Astrocyte (in vitro differentiated cells and primary cell): Measurements from ENCODE around the gene NT5C1B. TPM values are rescaled to one million over a fixed set of nuclear protein-coding genes. Genes with fewer than 3 reads are reported as not detected.
A peak's percentile ranks its signal among the peaks of the same experiment; 100 is the strongest.

Experiments
- DNase-seq: peaks from one replicate; pipeline ENCODE4 v3.0.0-alpha.2; 2010; ENCODE audit warnings: low read depth
- FAIRE-seq: peaks from 2 replicates; lab custom pipeline; 2011; peaks lifted over from hg19 to GRCh38; lab: Jason Lieb, UNC
- H2AFZ ChIP-seq: 2 replicates; pipeline ENCODE4 v1.6.0; 2012; ENCODE audit warnings: low read depth, low read length, inconsistent platforms
- H3K27ac ChIP-seq: 2 replicates; pipeline ENCODE4 v1.5.1; 2011; ENCODE audit warnings: low read depth, low read length, inconsistent platforms
- H3K27me3 ChIP-seq: 2 replicates; pipeline ENCODE4 v1.6.0; 2011; ENCODE audit warnings: low read length, inconsistent platforms; ENCODE audit not compliant: insufficient read depth
- H3K36me3 ChIP-seq: 2 replicates; pipeline ENCODE4 v1.5.1; 2011; ENCODE audit warnings: low read length, inconsistent platforms; ENCODE audit not compliant: insufficient read depth
- H3K4me1 ChIP-seq: 2 replicates; pipeline ENCODE4 v1.5.1; 2011; ENCODE audit warnings: low read length, inconsistent platforms; ENCODE audit not compliant: insufficient read depth
- H3K4me2 ChIP-seq: 2 replicates; pipeline ENCODE4 v1.6.0; 2012; ENCODE audit warnings: low read length, inconsistent platforms
- H3K4me3 ChIP-seq: 2 replicates; pipeline ENCODE4 v1.5.1; 2011; ENCODE audit warnings: low read depth, mild to moderate bottlenecking, low read length, inconsistent platforms; ENCODE audit not compliant: insufficient read depth
- H3K79me2 ChIP-seq: 2 replicates; pipeline ENCODE4 v1.6.0; 2012; ENCODE audit warnings: mild to moderate bottlenecking, low read length, inconsistent platforms; ENCODE audit not compliant: insufficient read depth
- H3K9ac ChIP-seq: 2 replicates; pipeline ENCODE4 v1.6.0; 2012; ENCODE audit warnings: mild to moderate bottlenecking, low read length, inconsistent platforms
- H3K9me3 ChIP-seq: 2 replicates; pipeline ENCODE4 v1.5.1; 2012; ENCODE audit warnings: low read depth, mild to moderate bottlenecking, low read length, inconsistent platforms; ENCODE audit not compliant: insufficient read depth
- H4K20me1 ChIP-seq: 2 replicates; pipeline ENCODE4 v1.6.0; 2012; ENCODE audit warnings: low read length, inconsistent platforms; ENCODE audit not compliant: insufficient read depth
- H3K27ac Mint-ChIP-seq: one replicate; pipeline ENCODE4 v1.8.0; 2021; ENCODE audit warnings: mild to moderate bottlenecking, mixed read lengths; ENCODE audit not compliant: unreplicated experiment
- H3K27me3 Mint-ChIP-seq: one replicate; pipeline ENCODE4 v1.8.0; 2021; ENCODE audit warnings: low read depth, mixed read lengths; ENCODE audit not compliant: unreplicated experiment
- H3K36me3 Mint-ChIP-seq: one replicate; pipeline ENCODE4 v1.8.0; 2021; ENCODE audit warnings: low read depth, mixed read lengths; ENCODE audit not compliant: unreplicated experiment
- H3K4me1 Mint-ChIP-seq: one replicate; pipeline ENCODE4 v1.8.0; 2021; ENCODE audit warnings: low read depth, mixed read lengths; ENCODE audit not compliant: unreplicated experiment
- H3K4me3 Mint-ChIP-seq: one replicate; pipeline ENCODE4 v1.8.0; 2021; ENCODE audit warnings: mild to moderate bottlenecking, moderate library complexity, mixed read lengths; ENCODE audit not compliant: unreplicated experiment
- H3K9me3 Mint-ChIP-seq: one replicate; pipeline ENCODE4 v1.8.0; 2021; ENCODE audit warnings: mild to moderate bottlenecking, mixed read lengths; ENCODE audit not compliant: unreplicated experiment
- CTCF ChIP-seq: IDR thresholded peaks from 2 replicates; pipeline ENCODE4 v1.5.1; 2011; ENCODE audit warnings: low read depth, mild to moderate bottlenecking, inconsistent platforms, low read length, moderate library complexity; ENCODE audit not compliant: insufficient read depth
- EZH2 ChIP-seq: IDR thresholded peaks from 2 replicates; pipeline ENCODE4 v1.6.1; 2012; ENCODE audit warnings: mild to moderate bottlenecking, low read length, inconsistent platforms; ENCODE audit not compliant: insufficient read depth
- total RNA-seq: library from RNA; stranded (reverse); gene quantifications from 2 replicates; pipeline ENCODE4 v1.2.1, GENCODE V29; 2021

The NT5C1B gene
- total RNA-seq, 1 donor from 2014 or later = not detected

GRCh38 chr2:18518116-18519111 is 71.0 kb downstream of the NT5C1B start:
- Histone ChIP-seq H3K9me3 (no peaks in the 10 kb centered on the region), H2AFZ (peak overlapping the region; percentile 6), H3K27ac (peak overlapping the region; percentile 17), H3K27me3 (no peaks in the 10 kb centered on the region), H3K36me3 (no peaks in the 10 kb centered on the region), H4K20me1 (no peaks in the 10 kb centered on the region), H3K9ac (peak overlapping the region; percentile 9), H3K4me2 (peak overlapping the region; percentile 57), H3K79me2 (no peaks in the 10 kb centered on the region), H3K4me1 (peaks cover 25% of the 10 kb centered on the region), H3K4me3 (no peak overlapping the region)
- Mint-ChIP-seq H3K27me3 (no peaks in the 10 kb centered on the region), H3K27ac (peak overlapping the region; percentile 59), H3K9me3 (no peaks in the 10 kb centered on the region), H3K4me1 (peaks cover 33% of the 10 kb centered on the region), H3K36me3 (no peaks in the 10 kb centered on the region), H3K4me3 (no peak overlapping the region)
- TF ChIP-seq EZH2 = no peak
- no peak for TF ChIP-seq CTCF
- DNase-seq (peak; percentile 59), FAIRE-seq (peak; percentile 87)

- H3K9ac ChIP-seq = no peak overlapping the region
- H3K36me3 ChIP-seq = no peaks in the 10 kb centered on the region
- Mint-ChIP-seq H3K36me3 (no peaks in the 10 kb centered on the region), H3K4me1 (peaks cover 33% of the 10 kb centered on the region), H3K27ac (no peak overlapping the region), H3K27me3 (no peaks in the 10 kb centered on the region), H3K4me3 (no peak overlapping the region), H3K9me3 (no peaks in the 10 kb centered on the region)
- TF ChIP-seq EZH2 = no peak
- no peak for TF ChIP-seq CTCF
- peaks cover 25% of the 10 kb centered on the region for H3K4me1 ChIP-seq
- no peak overlapping the region for H3K27ac ChIP-seq
- no peak overlapping the region for H2AFZ ChIP-seq
- no peaks in the 10 kb centered on the region for H3K79me2 ChIP-seq
- no peaks in the 10 kb centered on the region for H3K27me3 ChIP-seq
- FAIRE-seq = peak; percentile 43
- no peak overlapping the region for H3K4me2 ChIP-seq
- no peaks in the 10 kb centered on the region for H4K20me1 ChIP-seq
- H3K9me3 ChIP-seq = no peaks in the 10 kb centered on the region
- H3K4me3 ChIP-seq = no peak overlapping the region
- DNase-seq = no peak
Observed at GRCh38 chr2:18517386-18517785, 72.0 kb downstream of the NT5C1B start.
